Omental fat pad (tissue), 4 donors: Measurements from ENCODE around the gene SLC7A6. TPM values are rescaled to one million over a fixed set of nuclear protein-coding genes. Genes with fewer than 3 reads are reported as not detected.
A peak's percentile ranks its signal among the peaks of the same experiment; 100 is the strongest.

Experiments
- ATAC-seq: fragments of 150-250 bp; one replicate; pipeline ENCODE4 v1.9.1; 2016; ENCODE audit warnings: mild to moderate bottlenecking, moderate library complexity; ENCODE audit not compliant: low FRiP score
- DNase-seq: peaks from one replicate; pipeline ENCODE4 v3.0.0-alpha.2; 2019; ENCODE audit warnings: low spot score
- total RNA-seq, 4 donors: library from RNA; depleted of rRNA; stranded (reverse); fragments of >200 nt; gene quantifications; one replicate each; pipeline ENCODE4 v1.1.0, GENCODE V29; 2016
- TF ChIP-seq, protein P1 (sequence below), 3 donors: fragments of 450-650 bp; IDR thresholded peaks; one replicate each; pipeline ENCODE4 v1.5.1; 2016 to 2017; ENCODE audit warnings: antibody characterized with exemption in 3 of 3, mild to moderate bottlenecking in 3 of 3, moderate library complexity in 2 of 3

Gene SLC7A6
- total RNA-seq, 4 donors from 2014 or later = 129 to 181 (median 147) TPM

DNA sequence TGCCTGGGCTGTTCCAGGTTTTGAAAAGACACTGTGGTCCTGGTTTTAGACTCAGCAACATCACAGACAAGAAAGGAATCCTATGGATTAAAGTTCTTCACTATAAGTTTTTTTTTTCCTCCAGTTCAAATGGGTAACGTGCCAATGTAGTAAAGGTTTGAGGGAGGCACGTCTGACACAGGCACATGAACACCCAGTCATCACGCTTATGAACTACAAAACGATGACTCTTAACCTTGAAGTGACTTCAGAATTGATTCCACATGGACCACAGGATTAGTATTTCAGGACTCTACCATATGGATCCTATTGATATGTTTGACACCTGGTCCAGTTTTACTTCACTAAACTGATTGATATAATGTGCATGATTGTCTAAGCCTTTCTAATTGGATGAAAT is 48.8 kb downstream of the SLC7A6 start:
- DNase-seq = no peak
- TF ChIP-seq, protein P1, sequence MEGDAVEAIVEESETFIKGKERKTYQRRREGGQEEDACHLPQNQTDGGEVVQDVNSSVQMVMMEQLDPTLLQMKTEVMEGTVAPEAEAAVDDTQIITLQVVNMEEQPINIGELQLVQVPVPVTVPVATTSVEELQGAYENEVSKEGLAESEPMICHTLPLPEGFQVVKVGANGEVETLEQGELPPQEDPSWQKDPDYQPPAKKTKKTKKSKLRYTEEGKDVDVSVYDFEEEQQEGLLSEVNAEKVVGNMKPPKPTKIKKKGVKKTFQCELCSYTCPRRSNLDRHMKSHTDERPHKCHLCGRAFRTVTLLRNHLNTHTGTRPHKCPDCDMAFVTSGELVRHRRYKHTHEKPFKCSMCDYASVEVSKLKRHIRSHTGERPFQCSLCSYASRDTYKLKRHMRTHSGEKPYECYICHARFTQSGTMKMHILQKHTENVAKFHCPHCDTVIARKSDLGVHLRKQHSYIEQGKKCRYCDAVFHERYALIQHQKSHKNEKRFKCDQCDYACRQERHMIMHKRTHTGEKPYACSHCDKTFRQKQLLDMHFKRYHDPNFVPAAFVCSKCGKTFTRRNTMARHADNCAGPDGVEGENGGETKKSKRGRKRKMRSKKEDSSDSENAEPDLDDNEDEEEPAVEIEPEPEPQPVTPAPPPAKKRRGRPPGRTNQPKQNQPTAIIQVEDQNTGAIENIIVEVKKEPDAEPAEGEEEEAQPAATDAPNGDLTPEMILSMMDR (IDR thresholded peaks at IDR 0.05) = no peak
- no peak for ATAC-seq

DNA sequence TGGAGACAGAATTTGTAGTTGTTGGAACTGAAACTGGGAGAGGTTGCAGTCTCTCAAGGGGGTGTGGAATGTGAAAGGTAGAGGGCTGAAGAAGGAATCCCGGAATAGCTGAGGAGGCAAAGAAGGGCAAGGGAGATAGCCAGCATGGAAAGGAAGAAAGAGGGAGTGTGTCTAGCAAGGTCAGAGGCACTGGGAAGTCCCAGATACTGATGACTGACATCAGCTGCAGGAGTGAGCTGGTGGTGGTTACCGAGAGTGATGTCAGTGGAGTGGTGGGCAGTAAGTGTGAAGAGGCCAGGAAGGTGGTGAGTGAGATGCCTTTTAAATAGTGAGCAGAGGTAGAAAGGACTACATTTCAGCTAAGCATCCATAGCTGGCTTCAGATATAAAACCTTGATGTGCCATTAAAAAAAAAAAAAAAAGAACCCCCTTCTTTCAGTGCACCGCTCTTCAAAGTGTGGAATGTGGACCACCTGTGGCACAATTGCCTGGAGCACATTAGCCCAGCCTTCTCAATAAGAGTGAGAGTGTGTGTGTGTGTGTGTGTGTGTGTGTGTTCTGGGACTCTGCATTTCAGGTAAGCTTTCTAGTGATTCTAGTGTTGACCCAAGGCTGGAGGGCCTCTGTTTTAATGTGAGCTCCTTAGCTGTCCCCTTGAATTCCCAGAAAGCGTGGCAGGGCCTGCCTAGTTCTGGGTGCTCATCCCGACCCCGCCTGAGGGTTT is 55.0 kb downstream of the SLC7A6 start:
- ATAC-seq (no peak), DNase-seq (no peak)
- TF ChIP-seq, protein P1 (IDR thresholded peaks at IDR 0.05) = no peak

DNA sequence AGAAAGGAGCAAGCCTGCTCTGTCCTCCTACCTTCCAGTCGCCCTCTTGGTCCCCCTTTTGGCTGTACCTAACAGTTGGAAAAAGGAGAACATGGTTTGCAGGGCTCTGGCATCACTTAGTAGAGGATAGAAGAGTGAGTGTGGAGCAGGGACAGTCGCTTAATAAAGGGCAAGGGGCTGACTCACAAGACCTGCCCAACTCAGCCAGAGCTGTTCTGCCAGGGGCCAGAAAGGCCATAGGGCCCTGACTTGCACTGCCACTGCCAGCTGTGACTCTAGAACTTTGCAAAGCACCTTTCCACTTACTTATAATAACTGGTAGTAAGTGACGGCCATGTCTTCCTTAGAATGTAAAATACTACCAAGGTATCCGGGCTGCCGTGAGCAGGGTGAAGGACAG is 60.0 kb downstream of the SLC7A6 start:
- no peak for ATAC-seq
- TF ChIP-seq, protein P1 (IDR thresholded peaks at IDR 0.05) = no peak
- no peak for DNase-seq

DNA sequence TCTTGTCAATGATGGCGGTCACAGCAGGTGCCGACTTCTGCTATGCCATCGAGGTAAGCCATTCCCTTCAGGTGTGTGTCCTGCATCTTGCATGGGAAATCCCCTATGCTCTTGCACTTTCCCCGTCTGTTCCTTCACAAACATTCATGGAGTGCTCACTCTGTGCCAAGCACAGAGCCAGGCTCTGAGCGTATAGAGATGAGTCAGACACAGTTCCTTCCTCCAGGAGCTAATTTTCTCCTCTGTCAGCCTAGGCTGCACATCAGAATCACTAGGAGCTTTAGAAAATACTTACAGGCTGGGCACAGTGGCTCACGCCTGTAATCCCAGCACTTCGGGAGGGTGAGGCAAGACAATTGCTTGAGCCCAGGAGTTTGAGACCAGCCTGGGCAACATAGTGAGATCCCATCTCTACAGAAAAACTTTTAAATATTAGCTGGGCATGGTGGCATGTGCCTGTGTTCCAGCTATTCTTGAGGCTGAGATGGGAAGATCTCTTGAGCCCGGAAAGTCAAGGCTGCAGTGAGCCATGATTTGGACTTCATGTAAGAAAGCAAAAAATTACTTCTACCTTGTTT is 60.5 kb downstream of the SLC7A6 start:
- ATAC-seq = no peak
- TF ChIP-seq, protein P1 (IDR thresholded peaks at IDR 0.05) = no peak
- DNase-seq = no peak

DNA sequence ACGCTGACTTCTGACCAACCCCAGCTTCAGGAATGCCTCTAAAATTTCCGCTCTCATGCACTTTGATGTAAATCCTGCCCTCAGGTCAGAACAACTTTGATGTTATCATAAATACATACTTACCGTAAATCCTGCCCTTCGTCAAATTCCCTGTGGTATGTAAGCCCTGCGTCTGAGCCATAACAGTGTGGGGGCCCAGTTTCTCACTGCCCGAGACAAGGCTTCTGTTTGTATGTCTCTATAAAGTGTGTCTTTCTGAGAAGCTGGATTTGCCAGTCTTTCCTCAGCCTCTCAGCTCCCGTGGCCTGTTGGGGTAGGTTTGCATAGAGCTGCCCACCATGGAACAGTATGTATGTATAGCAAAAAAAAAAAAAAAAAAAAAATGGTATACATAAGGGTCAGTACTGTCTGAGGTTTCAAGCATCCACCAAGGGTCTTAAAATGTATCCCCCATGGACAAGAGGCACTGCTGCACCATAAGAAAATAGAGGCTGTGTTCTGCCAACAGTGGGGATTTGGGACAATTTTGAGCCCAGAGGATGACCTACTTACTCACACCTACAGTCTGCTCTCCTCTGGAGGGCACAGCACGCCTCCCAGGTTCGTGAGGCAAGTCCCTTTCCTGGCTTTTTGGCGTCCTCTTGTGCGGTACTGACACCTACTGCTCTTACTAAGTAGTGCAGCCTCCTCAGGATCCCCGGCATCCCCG is 64.0 kb downstream of the SLC7A6 start:
- peak; percentile 66 for DNase-seq
- peak; percentile 94 for ATAC-seq
- TF ChIP-seq, protein P1 (IDR thresholded peaks at IDR 0.05) = peak in 2 of 3 donors; percentile 67 to 88

DNA sequence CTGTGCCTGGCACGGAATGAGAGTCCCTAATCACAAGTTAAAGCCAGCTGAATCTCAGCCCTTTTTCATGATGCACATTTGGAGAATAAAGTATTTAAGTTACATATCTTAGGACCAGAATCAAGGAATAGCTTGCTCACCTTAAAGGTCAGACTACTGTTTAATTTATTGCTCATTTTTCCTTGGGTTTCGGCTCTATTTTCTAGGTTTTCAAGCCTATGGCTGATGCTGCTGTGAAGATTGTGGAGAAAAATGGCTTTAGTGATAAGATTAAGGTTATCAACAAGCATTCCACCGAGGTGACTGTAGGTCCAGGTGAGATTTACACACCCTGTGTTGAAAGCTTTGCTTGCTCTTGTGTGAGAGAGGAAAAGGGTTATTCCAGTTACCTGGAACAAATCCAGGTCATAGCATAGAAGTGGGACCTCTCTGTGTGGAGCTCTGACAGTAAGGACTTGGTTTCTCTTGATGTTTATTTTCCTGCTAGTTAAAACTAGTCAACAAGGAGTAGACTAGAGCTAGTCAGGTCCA is 64.6 kb downstream of the SLC7A6 start:
- no peak for DNase-seq
- no peak for ATAC-seq
- TF ChIP-seq, protein P1 (IDR thresholded peaks at IDR 0.05) = no peak
